ENCODE measurements around the gene CDH20.

DNA sequence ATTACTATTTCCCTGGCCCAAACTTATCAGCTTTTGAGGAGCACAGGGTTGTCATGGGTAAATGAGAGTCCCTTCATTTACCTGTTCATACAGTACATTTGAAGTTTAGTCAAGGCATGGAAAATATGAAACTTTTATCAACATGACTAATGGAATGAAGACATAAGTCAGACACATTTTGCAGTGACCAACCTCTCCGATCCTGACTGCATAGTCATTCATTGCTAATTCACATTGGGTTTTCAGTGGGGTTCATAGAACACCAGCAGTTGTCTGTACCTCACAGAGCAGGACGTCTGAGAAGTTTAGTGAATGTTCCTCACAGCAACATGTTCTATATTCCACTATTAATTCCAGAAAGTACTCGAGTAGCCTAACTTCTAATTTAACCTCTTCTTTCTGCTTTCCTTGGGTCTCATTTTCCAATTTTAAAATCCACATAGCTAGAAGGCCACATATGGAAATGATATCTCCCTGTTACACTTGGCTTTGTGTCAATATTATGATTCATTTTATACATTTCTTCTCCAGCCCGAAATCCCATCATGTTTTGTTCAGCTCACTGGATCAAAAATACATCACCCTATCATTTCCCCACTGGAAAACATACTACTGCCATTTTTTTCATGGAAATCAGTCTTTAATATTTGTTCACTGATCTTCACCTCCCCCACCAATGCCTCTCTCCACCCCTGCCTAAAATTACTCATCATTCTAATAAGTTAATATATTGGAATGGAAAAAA lies 65.9 kb downstream of the CDH20 start:
- TF ChIP-seq, protein P1, sequence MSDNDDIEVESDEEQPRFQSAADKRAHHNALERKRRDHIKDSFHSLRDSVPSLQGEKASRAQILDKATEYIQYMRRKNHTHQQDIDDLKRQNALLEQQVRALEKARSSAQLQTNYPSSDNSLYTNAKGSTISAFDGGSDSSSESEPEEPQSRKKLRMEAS (IDR thresholded peaks at IDR 0.05; ENCODE audit: low read depth, low read length), result no peak
- TF ChIP-seq, protein P2, sequence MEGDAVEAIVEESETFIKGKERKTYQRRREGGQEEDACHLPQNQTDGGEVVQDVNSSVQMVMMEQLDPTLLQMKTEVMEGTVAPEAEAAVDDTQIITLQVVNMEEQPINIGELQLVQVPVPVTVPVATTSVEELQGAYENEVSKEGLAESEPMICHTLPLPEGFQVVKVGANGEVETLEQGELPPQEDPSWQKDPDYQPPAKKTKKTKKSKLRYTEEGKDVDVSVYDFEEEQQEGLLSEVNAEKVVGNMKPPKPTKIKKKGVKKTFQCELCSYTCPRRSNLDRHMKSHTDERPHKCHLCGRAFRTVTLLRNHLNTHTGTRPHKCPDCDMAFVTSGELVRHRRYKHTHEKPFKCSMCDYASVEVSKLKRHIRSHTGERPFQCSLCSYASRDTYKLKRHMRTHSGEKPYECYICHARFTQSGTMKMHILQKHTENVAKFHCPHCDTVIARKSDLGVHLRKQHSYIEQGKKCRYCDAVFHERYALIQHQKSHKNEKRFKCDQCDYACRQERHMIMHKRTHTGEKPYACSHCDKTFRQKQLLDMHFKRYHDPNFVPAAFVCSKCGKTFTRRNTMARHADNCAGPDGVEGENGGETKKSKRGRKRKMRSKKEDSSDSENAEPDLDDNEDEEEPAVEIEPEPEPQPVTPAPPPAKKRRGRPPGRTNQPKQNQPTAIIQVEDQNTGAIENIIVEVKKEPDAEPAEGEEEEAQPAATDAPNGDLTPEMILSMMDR (IDR thresholded peaks at IDR 0.05; ENCODE audit: low read depth, low read length), result no peak
